ENCODE data around the gene MSMO1. TPM values are rescaled to one million over a fixed set of nuclear protein-coding genes. Genes with fewer than 3 reads are reported as not detected.

MSMO1 gene
- total and polyA plus RNA-seq, 2 of the 8 experiments (the other 6 are each of a cell fraction or from before 2014, with no cell fraction given) = 79.8 to 109 TPM

GRCh38 chr4:165343353-165344191 is 16.1 kb downstream of the MSMO1 start:
- no peaks in the 10 kb centered on the region for H3K27me3 ChIP-seq (replicated peaks in 1 of 4; ENCODE audit: control insufficient read depth in 3 of 4, extremely low read depth in 1 of 4, insufficient read depth in 3 of 4, low read length in 3 of 4)
- H3K9ac ChIP-seq (replicated peaks in 1 of 4; ENCODE audit: extremely low read depth in 1 of 4, low read depth in 3 of 4, low read length in 3 of 4) = no peak overlapping the region
- H3K23ac ChIP-seq (ENCODE audit: insufficient read length) = no peak overlapping the region
- H3K4me2 ChIP-seq (ENCODE audit: insufficient read depth in 1 of 2, low read depth in 2 of 2, low read length in 2 of 2) = no peak overlapping the region
- H3K9me3 ChIP-seq (ENCODE audit: insufficient read depth in 2 of 2, low read depth in 1 of 2, low read length in 1 of 2) = no peaks in the 10 kb centered on the region
- no peak overlapping the region for H4K5ac ChIP-seq (ENCODE audit: insufficient read length, low read depth, low read length)
- H2BK5ac ChIP-seq (ENCODE audit: low read depth, low read length) = no peak overlapping the region
- FAIRE-seq (peak; percentile 95), DNase-seq (ENCODE audit: low read depth in 1 of 2, low spot score in 2 of 2) (no peak)
- H2BK120ac ChIP-seq (replicated peaks; ENCODE audit: low read depth, low read length) = no peak overlapping the region
- POLR2A ChIA-PET (ENCODE audit: partially characterized antibody) = interaction anchor here (1.2 to 2.6 kb wide), 4 partner anchors 16 to 230 kb away, joined by 3 to 11 read pairs (median 6); partner anchors contain the start of gene MSMO1
- H3K23me2 ChIP-seq (ENCODE audit: low read depth, low read length) = no peaks in the 10 kb centered on the region
- H3K36me3 ChIP-seq (ENCODE audit: control insufficient read depth in 2 of 4, insufficient read depth in 4 of 4, low read length in 3 of 4) = peaks cover 3 to 45% (median 28%) of the 10 kb centered on the region in 4 experiments
- WGBS, 2 experiments (ENCODE audit: extremely low coverage in 1 of 2, insufficient coverage in 1 of 2, insufficient read length in 1 of 2, insufficient replicate concordance in 2 of 2, low coverage in 1 of 2, low lambda C conversion rate in 2 of 2, missing lambda C conversion rate in 1 of 2) = 81% methylated on average over 13 of the region's 13 CpGs; no CpG with 5 or more reads in 1 of the 2 experiments
- no peaks in the 10 kb centered on the region for H3K4me1 ChIP-seq (replicated peaks in 1 of 4; ENCODE audit: control insufficient read depth in 3 of 4, insufficient read depth in 4 of 4, low read length in 3 of 4)
- H2BK15ac ChIP-seq (ENCODE audit: low read length) = no peak overlapping the region
- no peak overlapping the region for H2BK12ac ChIP-seq (ENCODE audit: low read depth, low read length)
- H2AFZ ChIP-seq (ENCODE audit: low read length) = no peak overlapping the region
- CTCF ChIA-PET (ENCODE audit: partially characterized antibody) = interaction anchor here (0.7 to 14.3 kb wide), 27 partner anchors 8 to 241 kb away, joined by 3 to 235 read pairs (median 4); partner anchors contain the start of genes CPE, MSMO1 and TMEM192
- no peak overlapping the region for H4K8ac ChIP-seq (ENCODE audit: extremely low read depth, insufficient read depth, low read length)
- no peak overlapping the region for H2AK5ac ChIP-seq (ENCODE audit: low read depth, low read length)
- H3K56ac ChIP-seq (replicated peaks; ENCODE audit: insufficient read length, low read depth, low read length) = no peak overlapping the region
- H3K79me2 ChIP-seq (ENCODE audit: control insufficient read depth in 1 of 2, insufficient read depth in 2 of 2, low read length in 2 of 2) = no peaks in the 10 kb centered on the region
- H3K18ac ChIP-seq (ENCODE audit: extremely low read depth, low read length) = no peak overlapping the region
- peaks cover 0 to 3% of the 10 kb centered on the region in 2 experiments for H4K20me1 ChIP-seq (replicated peaks in 1 of 2; ENCODE audit: control insufficient read depth in 1 of 2, insufficient read depth in 2 of 2, low read length in 2 of 2)
- H4K91ac ChIP-seq (replicated peaks; ENCODE audit: insufficient read length, low read length) = no peak overlapping the region
- no peak overlapping the region for H2BK20ac ChIP-seq (ENCODE audit: low read length)
- no peak overlapping the region for H3K4ac ChIP-seq (replicated peaks; ENCODE audit: insufficient read length, low read depth, low read length)
- no peak overlapping the region for H3K14ac ChIP-seq (ENCODE audit: insufficient read length)
- H3K79me1 ChIP-seq (ENCODE audit: low read depth, low read length) = no peaks in the 10 kb centered on the region; the same call in 1 of the 2 replicates
- H3K27ac ChIP-seq (ENCODE audit: low read depth, low read length) = no peak overlapping the region
- no peak overlapping the region for H3K4me3 ChIP-seq (ENCODE audit: extremely low read depth in 1 of 4, insufficient read depth in 2 of 4, low read depth in 3 of 4, low read length in 4 of 4)
- no peak for TF ChIP-seq YY1 (IDR thresholded peaks at IDR 0.05; ENCODE audit: low read depth, low read length)
- no peak for TF ChIP-seq FOSL1 (IDR thresholded peaks at IDR 0.05; ENCODE audit: insufficient read depth, low read depth, low read length)
- peak; percentile 20 to 57 (median 54) for TF ChIP-seq CTCF (IDR thresholded peaks at IDR 0.05; ENCODE audit: control extremely low read depth in 1 of 3, insufficient read depth in 1 of 3, low read depth in 1 of 3, low read length in 3 of 3)
- TF ChIP-seq SIX5 (IDR thresholded peaks at IDR 0.05; ENCODE audit: low read depth, low read length) = no peak
- peak; percentile 76 to 82 for TF ChIP-seq RAD21 (IDR thresholded peaks at IDR 0.05 in 1 of 2, conservative IDR thresholded peaks at IDR 0.05 in 1 of 2; ENCODE audit: low read depth in 2 of 2, low read length in 2 of 2)
- TF ChIP-seq KDM5A (IDR thresholded peaks at IDR 0.05; ENCODE audit: low read length) = no peak
- no peak for TF ChIP-seq BACH1 (IDR thresholded peaks at IDR 0.05; ENCODE audit: low read length)
- no peak for TF ChIP-seq ATF3 (IDR thresholded peaks at IDR 0.05; ENCODE audit: insufficient read depth, low read depth, low read length)
